K562 (cell line): ENCODE data around the gene PLEKHN1. TPM values are rescaled to one million over a fixed set of nuclear protein-coding genes. Genes with fewer than 3 reads are reported as not detected.

Experiments used
- CHD2 ChIP-seq: IDR thresholded peaks from 2 replicates; pipeline ENCODE4 v1.6.1; 2011; ENCODE audit warnings: low read depth, low read length
- CREM ChIP-seq: IDR thresholded peaks from 2 replicates; pipeline ENCODE4 v1.6.1; 2014; ENCODE audit warnings: antibody characterized with exemption, low read depth
- EGR1 ChIP-seq: fragments of 450-650 bp; conservative IDR thresholded peaks from 2 replicates; pipeline ENCODE4 v1.6.1; 2017; ENCODE audit warnings: mild to moderate bottlenecking
- FOXP4 ChIP-seq: sonication (generic); formaldehyde crosslinking; IDR thresholded peaks from 2 replicates; pipeline ENCODE4 v1.8.0; 2022; ENCODE audit warnings: mild to moderate bottlenecking, missing genetic modification reagents, borderline replicate concordance
- HDAC1 ChIP-seq, 2 experiments: fragments of 450-650 bp; IDR thresholded peaks; 2 replicates each; pipeline ENCODE4 v1.6.1; 2016 to 2017; ENCODE audit warnings: inconsistent platforms in 1 of 2, mild to moderate bottlenecking in 1 of 2, moderate library complexity in 1 of 2
- HDAC3 ChIP-seq: fragments of 450-650 bp; IDR thresholded peaks from 2 replicates; pipeline ENCODE4 v1.6.1; 2018; ENCODE audit warnings: borderline replicate concordance, mild to moderate bottlenecking, moderate library complexity; ENCODE audit not compliant: partially characterized antibody
- HMGXB4 ChIP-seq: sonication (generic); formaldehyde crosslinking; IDR thresholded peaks from 2 replicates; pipeline ENCODE4 v1.8.1; 2023; ENCODE audit warnings: mild to moderate bottlenecking, missing genetic modification reagents
- MNT ChIP-seq, 2 experiments: fragments of 450-650 bp; conservative IDR thresholded peaks; 2 replicates each; pipeline ENCODE4 v1.6.1; 2017; ENCODE audit warnings: mild to moderate bottlenecking in 2 of 2, moderate library complexity in 2 of 2
- PBX2 ChIP-seq, 2 experiments: IDR thresholded peaks in 1 of 2; conservative IDR thresholded peaks in 1 of 2; 2 replicates each; pipeline ENCODE4 v1.6.1; 2016; ENCODE audit warnings: low read depth in 2 of 2, mild to moderate bottlenecking in 1 of 2, missing compliant biosample characterization in 1 of 2, missing genetic modification characterization in 1 of 2, moderate library complexity in 1 of 2
- RHOXF2B ChIP-seq: fragments of 250-450 bp; sonication (Bioruptor Pico); conservative IDR thresholded peaks from 2 replicates; pipeline ENCODE4 v1.5.1; 2021
- SRF ChIP-seq, 2 experiments: fragments of 250-450, 450-650 bp in 1 of 2; sonication (Bioruptor Pico) in 1 of 2; sonication (generic) in 1 of 2; formaldehyde crosslinking; IDR thresholded peaks; 2 replicates each; pipeline versions ENCODE4 v1.5.0 to v1.5.1; 2020 to 2022; ENCODE audit warnings: mild to moderate bottlenecking in 1 of 2, missing genetic modification reagents in 1 of 2
- TEAD4 ChIP-seq, 2 experiments: sonication (generic) in 1 of 2; formaldehyde crosslinking in 1 of 2; IDR thresholded peaks; 2 replicates each; pipeline versions ENCODE4 v1.6.1 to v1.8.0; 2012 to 2022; ENCODE audit warnings: borderline replicate concordance in 1 of 2, inconsistent platforms in 1 of 2, low read length in 1 of 2, mild to moderate bottlenecking in 1 of 2, missing genetic modification reagents in 1 of 2
- THAP7 ChIP-seq: fragments of 250-450 bp; sonication (Bioruptor Pico); IDR thresholded peaks from 2 replicates; pipeline ENCODE4 v1.5.0; 2021
- U2AF2 ChIP-seq: fragments of 200-400 bp; formaldehyde crosslinking; optimal IDR thresholded peaks from 2 replicates; pipeline ENCODE3; 2017; ENCODE audit warnings: low read depth, mild to moderate bottlenecking, low read length
- ZBTB12 ChIP-seq: fragments of 250-450 bp; sonication (Bioruptor Pico); IDR thresholded peaks from 2 replicates; pipeline ENCODE4 v1.4.0; 2020
- ZNF561 ChIP-seq: fragments of 450-650 bp; formaldehyde crosslinking; conservative IDR thresholded peaks from 2 replicates; pipeline ENCODE4 v1.4.0; 2020; ENCODE audit warnings: mild to moderate bottlenecking, moderate library complexity
- polyA plus RNA-seq, 8 experiments: library from polyadenylated mRNA; depleted of rRNA in 4 of 8; stranded (reverse) in 5 of 8; unstranded in 3 of 8; fragments of >200 nt; fragmentation: Nextera tagmentation in 2 of 8; fragmentation: Illumina TruSeq in 1 of 8; extraction: Ambion mirVana in 2 of 8; extraction: Trizol in 1 of 8; gene quantifications; 2 replicates each; pipeline versions ENCODE4 v1.2.1 to v1.2.3, GENCODE V29; 2011 to 2014; ENCODE audit warnings: inconsistent platforms in 1 of 8, missing spikeins in 1 of 8
- total RNA-seq, 7 experiments: library from RNA; depleted of rRNA in 6 of 7; stranded (reverse); fragments of >200 nt in 6 of 7; fragmentation: Illumina TruSeq in 2 of 7; extraction: Trizol in 2 of 7; gene quantifications; 2 replicates each; pipeline versions ENCODE4 v1.2.1 to v1.2.3, GENCODE V29; 2011 to 2021; ENCODE audit warnings: low replicate concordance in 1 of 7

The PLEKHN1 gene
- total and polyA plus RNA-seq, 9 of the 15 experiments (the other 6 are each of a cell fraction or from before 2014, with no cell fraction given), result 0.07 to 1.5 (median 0.13) TPM; not detected in 2

- no peak for TF ChIP-seq ZBTB12 (CRISPR knock-in tag)
- no peak for TF ChIP-seq MNT (conservative IDR thresholded peaks at IDR 0.05)
- TF ChIP-seq RHOXF2B, result no peak
- peak; percentile 44; the same call in 1 of the 2 replicates for TF ChIP-seq CREM
- TF ChIP-seq EGR1, result peak; percentile 82
- TF ChIP-seq U2AF2, result no peak
- no peak for TF ChIP-seq ZNF561 (CRISPR knock-in tag)
- TF ChIP-seq SRF (CRISPR knock-in tag; IDR thresholded peaks at IDR 0.05), result peak; percentile 29 to 38; a peak in 1 of 4 replicates
- TF ChIP-seq CHD2, result 0 out of 2 replicates have a peak, but pooled peaks have one; percentile 22
- TF ChIP-seq HDAC3, result no peak
- TF ChIP-seq HDAC1 (IDR thresholded peaks at IDR 0.05), result no peak
- TF ChIP-seq FOXP4, result no peak
- peak; percentile 70 for TF ChIP-seq PBX2 (CRISPR knock-in tag; IDR thresholded peaks at IDR 0.05; ENCODE audit: low read depth)
- TF ChIP-seq PBX2 (tag; conservative IDR thresholded peaks at IDR 0.05; ENCODE audit: low read depth), result no peak
- TF ChIP-seq THAP7 (CRISPR knock-in tag), result 0 out of 2 replicates have a peak, but pooled peaks have one; percentile 18
- TF ChIP-seq TEAD4 (IDR thresholded peaks at IDR 0.05; ENCODE audit: low read length), result peak; percentile 49
- no peak for TF ChIP-seq TEAD4 (CRISPR knock-in tag; IDR thresholded peaks at IDR 0.05; ENCODE audit: borderline replicate concordance)
- no peak for TF ChIP-seq HMGXB4 (CRISPR knock-in tag)
These were observed 33.6 kb downstream of the PLEKHN1 start, which contains the start of gene HES4 (continued) for GRCh38 chr1:999725-1000356.
